Neural cell (in vitro differentiated cells): ENCODE data around the gene MAD1L1. TPM values are rescaled to one million over a fixed set of nuclear protein-coding genes. Genes with fewer than 3 reads are reported as not detected.

Experiments used
- H2AFZ ChIP-seq: fragments of 200-600, 300-800 bp; sonication (generic), shearing (Covaris generic); 2 replicates; pipeline ENCODE4 v1.6.0; 2014; ENCODE audit warnings: low read depth, mild to moderate bottlenecking, antibody characterized with exemption, low read length, moderate library complexity
- H3F3A ChIP-seq: fragments of 200-600 bp; shearing (Covaris generic); 2 replicates; pipeline ENCODE4 v1.6.1; 2016; ENCODE audit warnings: mild to moderate bottlenecking, moderate library complexity, mixed read lengths, antibody characterized with exemption, low read length; ENCODE audit not compliant: insufficient read depth, poor library complexity, severe bottlenecking
- H3K27ac ChIP-seq: fragments of 200-600, 300-800 bp; sonication (generic), shearing (Covaris generic); 2 replicates; pipeline ENCODE4 v1.5.1; 2014; ENCODE audit warnings: mild to moderate bottlenecking, low read length, moderate library complexity
- H3K27me3 ChIP-seq: fragments of 300-800, 200-600 bp; sonication (generic), shearing (Covaris generic); 2 replicates; pipeline ENCODE4 v1.6.0; 2014; ENCODE audit warnings: mild to moderate bottlenecking, low read depth, low read length, moderate library complexity; ENCODE audit not compliant: insufficient read depth
- H3K36me3 ChIP-seq: fragments of 300-800, 200-600 bp; sonication (generic), shearing (Covaris generic); 2 replicates; pipeline ENCODE4 v1.5.1; 2014; ENCODE audit warnings: mild to moderate bottlenecking, antibody characterized with exemption, low read length, moderate library complexity; ENCODE audit not compliant: insufficient read depth
- H3K4me2 ChIP-seq: fragments of 300-800, 200-600 bp; sonication (generic), shearing (Covaris generic); 2 replicates; pipeline ENCODE4 v1.6.0; 2014; ENCODE audit warnings: mild to moderate bottlenecking, low read length
- H3K4me3 ChIP-seq: fragments of 300-800, 200-600 bp; sonication (generic), shearing (Covaris generic); 2 replicates; pipeline ENCODE4 v1.5.1; 2014; ENCODE audit warnings: mild to moderate bottlenecking, low read length, moderate library complexity
- H3K79me2 ChIP-seq: fragments of 200-600 bp; shearing (Covaris generic); replicated peaks from 2 replicates; pipeline ENCODE4 v1.6.0; 2014; ENCODE audit warnings: mild to moderate bottlenecking, low read length, moderate library complexity; ENCODE audit not compliant: insufficient read depth
- H3K9ac ChIP-seq: fragments of 300-800, 200-600 bp; sonication (generic), shearing (Covaris generic); 2 replicates; pipeline ENCODE4 v1.6.1; 2016; ENCODE audit warnings: mild to moderate bottlenecking, low read length, mixed read lengths
- H3K9me2 ChIP-seq: fragments of 200-600 bp; shearing (Covaris generic); 2 replicates; pipeline ENCODE4 v1.6.1; 2016; ENCODE audit warnings: mild to moderate bottlenecking, low read length, mixed read lengths; ENCODE audit not compliant: insufficient read depth
- H3K9me3 ChIP-seq: fragments of 200-600, 300-800 bp; sonication (generic), shearing (Covaris generic); 2 replicates; pipeline ENCODE4 v1.6.1; 2016; ENCODE audit warnings: mild to moderate bottlenecking, mixed run types, low read length, moderate library complexity, mixed read lengths
- H4K20me1 ChIP-seq: fragments of 200-600 bp; shearing (Covaris generic); 2 replicates; pipeline ENCODE4 v1.6.1; 2016; ENCODE audit warnings: mild to moderate bottlenecking, mixed run types; ENCODE audit not compliant: insufficient read depth
- CTCF ChIP-seq: fragments of 450-650 bp; IDR thresholded peaks from 2 replicates; pipeline ENCODE4 v1.5.1; 2014; ENCODE audit warnings: antibody characterized with exemption, mild to moderate bottlenecking, moderate library complexity; ENCODE audit not compliant: poor library complexity, severe bottlenecking
- EP300 ChIP-seq: fragments of 450-650 bp; conservative IDR thresholded peaks from 2 replicates; pipeline ENCODE4 v1.6.1; 2014; ENCODE audit warnings: antibody characterized with exemption, mild to moderate bottlenecking, moderate library complexity; ENCODE audit not compliant: poor library complexity, severe bottlenecking
- EZH2 ChIP-seq: fragments of 200-600, 300-800 bp; shearing (Covaris generic), sonication (generic); IDR thresholded peaks from 2 replicates; pipeline ENCODE4 v1.6.1; 2014; ENCODE audit warnings: antibody characterized with exemption, low read length, borderline replicate concordance, mild to moderate bottlenecking; ENCODE audit not compliant: insufficient read depth, poor library complexity, severe bottlenecking
- MXI1 ChIP-seq: fragments of 450-650 bp; conservative IDR thresholded peaks from 2 replicates; pipeline ENCODE4 v1.6.1; 2014; ENCODE audit warnings: antibody characterized with exemption, mild to moderate bottlenecking; ENCODE audit not compliant: poor library complexity, severe bottlenecking
- POLR2AphosphoS5 ChIP-seq: IDR thresholded peaks from 2 replicates; pipeline ENCODE4 v1.6.1; 2012
- RAD21 ChIP-seq: fragments of 450-650 bp; conservative IDR thresholded peaks from 2 replicates; pipeline ENCODE4 v1.6.1; 2014; ENCODE audit warnings: antibody characterized with exemption, mild to moderate bottlenecking, moderate library complexity
- SMC3 ChIP-seq: fragments of 450-650 bp; conservative IDR thresholded peaks from 2 replicates; pipeline ENCODE4 v1.6.1; 2014; ENCODE audit warnings: antibody characterized with exemption, mild to moderate bottlenecking, moderate library complexity; ENCODE audit not compliant: poor library complexity
- TAF1 ChIP-seq: IDR thresholded peaks from 2 replicates; pipeline ENCODE4 v1.6.1; 2012; ENCODE audit warnings: low read depth
- polyA plus RNA-seq: library from polyadenylated mRNA; depleted of rRNA; stranded (reverse); fragments of >200 nt; gene quantifications from 2 replicates; pipeline ENCODE4 v1.2.3, GENCODE V29; 2014
- TF ChIP-seq, protein P1 (sequence below): IDR thresholded peaks from 2 replicates; pipeline ENCODE4 v1.6.1; 2012; ENCODE audit warnings: borderline replicate concordance

MAD1L1 gene
- polyA plus RNA-seq, 1 donor from 2014 or later, result 31.4 TPM

GRCh38 chr7:2251381-2251780 lies 18.6 kb upstream of the MAD1L1 start:
- no peak overlapping the region for H3K9ac ChIP-seq
- TF ChIP-seq SMC3 (no peak), EP300 (no peak), POLR2AphosphoS5 (no peak)
- H3K79me2 ChIP-seq, result no peaks in the 10 kb centered on the region
- H3K4me3 ChIP-seq, result no peak overlapping the region
- H2AFZ ChIP-seq, result no peak overlapping the region
- H3K27ac ChIP-seq, result no peak overlapping the region
- H3K27me3 ChIP-seq, result no peaks in the 10 kb centered on the region
- H3K9me3 ChIP-seq, result no peaks in the 10 kb centered on the region
- H3K4me2 ChIP-seq, result no peak overlapping the region
- H3K36me3 ChIP-seq, result no peaks in the 10 kb centered on the region
- no peaks in the 10 kb centered on the region for H3K9me2 ChIP-seq
- no peaks in the 10 kb centered on the region for H3F3A ChIP-seq
- no peaks in the 10 kb centered on the region for H4K20me1 ChIP-seq

GRCh38 chr7:2249744-2250323 lies 17.1 kb upstream of the MAD1L1 start:
- no peak overlapping the region for H3K4me3 ChIP-seq
- H3K4me2 ChIP-seq, result no peak overlapping the region
- TF ChIP-seq MXI1, result no peak
- TF ChIP-seq SMC3, result no peak
- TF ChIP-seq EZH2, result no peak
- no peak for TF ChIP-seq RAD21
- no peak for TF ChIP-seq TAF1
- no peak for TF ChIP-seq POLR2AphosphoS5
- TF ChIP-seq CTCF, result no peak
- TF ChIP-seq EP300, result no peak
- TF ChIP-seq, protein P1, sequence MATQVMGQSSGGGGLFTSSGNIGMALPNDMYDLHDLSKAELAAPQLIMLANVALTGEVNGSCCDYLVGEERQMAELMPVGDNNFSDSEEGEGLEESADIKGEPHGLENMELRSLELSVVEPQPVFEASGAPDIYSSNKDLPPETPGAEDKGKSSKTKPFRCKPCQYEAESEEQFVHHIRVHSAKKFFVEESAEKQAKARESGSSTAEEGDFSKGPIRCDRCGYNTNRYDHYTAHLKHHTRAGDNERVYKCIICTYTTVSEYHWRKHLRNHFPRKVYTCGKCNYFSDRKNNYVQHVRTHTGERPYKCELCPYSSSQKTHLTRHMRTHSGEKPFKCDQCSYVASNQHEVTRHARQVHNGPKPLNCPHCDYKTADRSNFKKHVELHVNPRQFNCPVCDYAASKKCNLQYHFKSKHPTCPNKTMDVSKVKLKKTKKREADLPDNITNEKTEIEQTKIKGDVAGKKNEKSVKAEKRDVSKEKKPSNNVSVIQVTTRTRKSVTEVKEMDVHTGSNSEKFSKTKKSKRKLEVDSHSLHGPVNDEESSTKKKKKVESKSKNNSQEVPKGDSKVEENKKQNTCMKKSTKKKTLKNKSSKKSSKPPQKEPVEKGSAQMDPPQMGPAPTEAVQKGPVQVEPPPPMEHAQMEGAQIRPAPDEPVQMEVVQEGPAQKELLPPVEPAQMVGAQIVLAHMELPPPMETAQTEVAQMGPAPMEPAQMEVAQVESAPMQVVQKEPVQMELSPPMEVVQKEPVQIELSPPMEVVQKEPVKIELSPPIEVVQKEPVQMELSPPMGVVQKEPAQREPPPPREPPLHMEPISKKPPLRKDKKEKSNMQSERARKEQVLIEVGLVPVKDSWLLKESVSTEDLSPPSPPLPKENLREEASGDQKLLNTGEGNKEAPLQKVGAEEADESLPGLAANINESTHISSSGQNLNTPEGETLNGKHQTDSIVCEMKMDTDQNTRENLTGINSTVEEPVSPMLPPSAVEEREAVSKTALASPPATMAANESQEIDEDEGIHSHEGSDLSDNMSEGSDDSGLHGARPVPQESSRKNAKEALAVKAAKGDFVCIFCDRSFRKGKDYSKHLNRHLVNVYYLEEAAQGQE, result no peak
- H3K27ac ChIP-seq, result no peak overlapping the region
- no peaks in the 10 kb centered on the region for H3K27me3 ChIP-seq
- H3K79me2 ChIP-seq, result no peaks in the 10 kb centered on the region
- no peak overlapping the region for H2AFZ ChIP-seq
- no peaks in the 10 kb centered on the region for H3K9me2 ChIP-seq
- H3K9ac ChIP-seq, result no peak overlapping the region
- H3K36me3 ChIP-seq, result no peaks in the 10 kb centered on the region
- H3K9me3 ChIP-seq, result no peaks in the 10 kb centered on the region
- no peaks in the 10 kb centered on the region for H4K20me1 ChIP-seq
- no peaks in the 10 kb centered on the region for H3F3A ChIP-seq
